ENCODE measurements around the gene ZNF689.

Gene ZNF689

DNA sequence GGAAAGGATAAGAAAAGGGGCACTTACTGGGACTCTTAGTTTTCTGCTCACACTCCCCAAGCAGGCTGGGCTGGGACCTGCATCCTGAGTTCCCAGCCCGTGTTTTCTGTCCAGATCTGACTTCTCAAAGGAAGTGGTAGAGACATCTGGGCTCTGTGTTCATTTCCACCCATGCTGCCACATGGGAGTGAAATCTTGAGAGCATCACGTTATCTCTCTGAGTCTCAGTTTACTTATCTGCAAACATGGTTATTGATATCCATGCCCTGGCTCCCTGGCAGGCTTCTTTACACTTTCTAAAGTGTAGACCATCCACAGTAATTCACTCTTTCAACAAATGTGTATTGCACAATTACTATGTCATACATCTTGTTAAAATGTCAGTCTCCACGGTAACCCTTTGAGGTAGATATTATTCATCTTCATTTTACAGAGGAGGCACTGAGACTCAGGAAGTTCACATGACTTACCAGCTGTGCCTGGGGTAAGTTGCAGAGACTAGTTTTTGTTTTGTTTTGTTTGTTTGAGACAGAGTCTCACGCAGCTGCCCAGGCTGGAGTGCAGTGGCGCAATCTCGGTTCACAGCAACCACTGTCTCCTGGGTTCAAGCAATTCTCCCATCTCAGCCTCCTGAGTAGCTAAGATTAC lies 42.1 kb downstream of the ZNF689 start:
- peak overlapping the region; percentile 74 for H3K27ac ChIP-seq (ENCODE audit: low read length)
- peaks cover 13% of the 10 kb centered on the region for H3K4me1 ChIP-seq (ENCODE audit: low read length)
- TF ChIP-seq EZH2 (optimal IDR thresholded peaks at IDR 0.05; ENCODE audit: low read depth, low read length) = no peak
- TF ChIP-seq, protein P1, sequence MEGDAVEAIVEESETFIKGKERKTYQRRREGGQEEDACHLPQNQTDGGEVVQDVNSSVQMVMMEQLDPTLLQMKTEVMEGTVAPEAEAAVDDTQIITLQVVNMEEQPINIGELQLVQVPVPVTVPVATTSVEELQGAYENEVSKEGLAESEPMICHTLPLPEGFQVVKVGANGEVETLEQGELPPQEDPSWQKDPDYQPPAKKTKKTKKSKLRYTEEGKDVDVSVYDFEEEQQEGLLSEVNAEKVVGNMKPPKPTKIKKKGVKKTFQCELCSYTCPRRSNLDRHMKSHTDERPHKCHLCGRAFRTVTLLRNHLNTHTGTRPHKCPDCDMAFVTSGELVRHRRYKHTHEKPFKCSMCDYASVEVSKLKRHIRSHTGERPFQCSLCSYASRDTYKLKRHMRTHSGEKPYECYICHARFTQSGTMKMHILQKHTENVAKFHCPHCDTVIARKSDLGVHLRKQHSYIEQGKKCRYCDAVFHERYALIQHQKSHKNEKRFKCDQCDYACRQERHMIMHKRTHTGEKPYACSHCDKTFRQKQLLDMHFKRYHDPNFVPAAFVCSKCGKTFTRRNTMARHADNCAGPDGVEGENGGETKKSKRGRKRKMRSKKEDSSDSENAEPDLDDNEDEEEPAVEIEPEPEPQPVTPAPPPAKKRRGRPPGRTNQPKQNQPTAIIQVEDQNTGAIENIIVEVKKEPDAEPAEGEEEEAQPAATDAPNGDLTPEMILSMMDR (IDR thresholded peaks at IDR 0.05; ENCODE audit: low read length) = no peak
- no peak for TF ChIP-seq EZH2phosphoT487 (IDR thresholded peaks at IDR 0.05; ENCODE audit: low read length)
- no peaks in the 10 kb centered on the region for H3K36me3 ChIP-seq (replicated peaks; ENCODE audit: insufficient read depth, low read length)
- H3K4me2 ChIP-seq (ENCODE audit: low read depth, low read length) = peak overlapping the region; percentile 60
- H2AFZ ChIP-seq (ENCODE audit: low read length) = peak overlapping the region; percentile 64
- peaks cover 17% of the 10 kb centered on the region for H3F3A ChIP-seq (ENCODE audit: insufficient read depth, low read length)
- H3K9me2 ChIP-seq (replicated peaks; ENCODE audit: insufficient read depth, low read length) = no peaks in the 10 kb centered on the region
- DNase-seq = peak; percentile 87
- H3K9ac ChIP-seq (ENCODE audit: low read length) = peak overlapping the region; percentile 39; the same call in 1 of the 2 replicates
- H3K79me2 ChIP-seq (ENCODE audit: low read length) = peaks cover 7% of the 10 kb centered on the region; the same call in 1 of the 2 replicates
- peak overlapping the region; percentile 38; the same call in 1 of the 2 replicates for H3K4me3 ChIP-seq (ENCODE audit: low read length)
- no peaks in the 10 kb centered on the region for H3K9me3 ChIP-seq (replicated peaks; ENCODE audit: insufficient read depth, low read length)
- H3K27me3 ChIP-seq (replicated peaks; ENCODE audit: insufficient read depth, low read length) = no peaks in the 10 kb centered on the region
- no peaks in the 10 kb centered on the region for H4K20me1 ChIP-seq (ENCODE audit: insufficient read depth, low read length)

- H2AFZ ChIP-seq (ENCODE audit: low read length) = peak overlapping the region; percentile 64
- H3K79me2 ChIP-seq (ENCODE audit: low read length) = no peaks in the 10 kb centered on the region
- DNase-seq = no peak
- H3K9me3 ChIP-seq (replicated peaks; ENCODE audit: insufficient read depth, low read length) = no peaks in the 10 kb centered on the region
- peak overlapping the region; percentile 39; the same call in 1 of the 2 replicates for H3K9ac ChIP-seq (ENCODE audit: low read length)
- peak overlapping the region; percentile 60; the same call in 1 of the 2 replicates for H3K4me2 ChIP-seq (ENCODE audit: low read depth, low read length)
- H4K20me1 ChIP-seq (ENCODE audit: insufficient read depth, low read length) = no peaks in the 10 kb centered on the region
- no peaks in the 10 kb centered on the region for H3K36me3 ChIP-seq (replicated peaks; ENCODE audit: insufficient read depth, low read length)
- H3K27me3 ChIP-seq (replicated peaks; ENCODE audit: insufficient read depth, low read length) = no peaks in the 10 kb centered on the region
- peak overlapping the region; percentile 74; the same call in 1 of the 2 replicates for H3K27ac ChIP-seq (ENCODE audit: low read length)
- H3K4me3 ChIP-seq (ENCODE audit: low read length) = no peak overlapping the region
- H3K4me1 ChIP-seq (ENCODE audit: low read length) = peaks cover 13% of the 10 kb centered on the region
- peaks cover 17% of the 10 kb centered on the region for H3F3A ChIP-seq (ENCODE audit: insufficient read depth, low read length)
- no peak for TF ChIP-seq EZH2 (optimal IDR thresholded peaks at IDR 0.05; ENCODE audit: low read depth, low read length)
- TF ChIP-seq EZH2phosphoT487 (IDR thresholded peaks at IDR 0.05; ENCODE audit: low read length) = no peak
- TF ChIP-seq, protein P1 (IDR thresholded peaks at IDR 0.05; ENCODE audit: low read length) = no peak
- no peaks in the 10 kb centered on the region for H3K9me2 ChIP-seq (replicated peaks; ENCODE audit: insufficient read depth, low read length)
These were observed 42.8 kb downstream of the ZNF689 start for GRCh38 chr16:30567160-30567990.

- Histone ChIP-seq H2AFZ (ENCODE audit: low read length) (no peak overlapping the region), H3K79me2 (ENCODE audit: low read length) (no peaks in the 10 kb centered on the region), H3K9me2 (replicated peaks; ENCODE audit: insufficient read depth, low read length) (no peaks in the 10 kb centered on the region), H3K9ac (ENCODE audit: low read length) (no peak overlapping the region), H3K4me3 (ENCODE audit: low read length) (no peak overlapping the region), H3K4me1 (ENCODE audit: low read length) (peaks cover 13% of the 10 kb centered on the region), H4K20me1 (ENCODE audit: insufficient read depth, low read length) (no peaks in the 10 kb centered on the region), H3K27ac (ENCODE audit: low read length) (no peak overlapping the region), H3K9me3 (replicated peaks; ENCODE audit: insufficient read depth, low read length) (no peaks in the 10 kb centered on the region), H3K27me3 (replicated peaks; ENCODE audit: insufficient read depth, low read length) (no peaks in the 10 kb centered on the region), H3F3A (ENCODE audit: insufficient read depth, low read length) (peaks cover 13% of the 10 kb centered on the region), H3K4me2 (ENCODE audit: low read depth, low read length) (no peak overlapping the region), H3K36me3 (replicated peaks; ENCODE audit: insufficient read depth, low read length) (no peaks in the 10 kb centered on the region)
- DNase-seq = no peak
- TF ChIP-seq, protein P1 (IDR thresholded peaks at IDR 0.05; ENCODE audit: low read length) = no peak
- TF ChIP-seq EZH2 (optimal IDR thresholded peaks at IDR 0.05; ENCODE audit: low read depth, low read length) (no peak), EZH2phosphoT487 (IDR thresholded peaks at IDR 0.05; ENCODE audit: low read length) (no peak)
These were observed 43.7 kb downstream of the ZNF689 start for GRCh38 chr16:30566531-30566930.
